KMS-11 (cell line): ENCODE measurements around the gene TGM3.

Source experiments
- H2AFZ ChIP-seq: fragments of 200-600 bp; sonication (generic); 2 replicates; pipeline ENCODE4 v1.6.1; 2016; ENCODE audit warnings: antibody characterized with exemption, mixed run types, low read depth
- H3K27ac ChIP-seq: fragments of 200-600 bp; sonication (generic); 2 replicates; pipeline ENCODE4 v1.6.1; 2016; ENCODE audit warnings: mild to moderate bottlenecking, mixed run types
- H3K27me3 ChIP-seq: fragments of 200-600 bp; sonication (generic); 2 replicates; pipeline ENCODE4 v1.6.1; 2017; ENCODE audit warnings: mild to moderate bottlenecking, low read depth, mixed run types, moderate library complexity; ENCODE audit not compliant: insufficient read depth
- H3K36me3 ChIP-seq: fragments of 200-600 bp; sonication (generic); 2 replicates; pipeline ENCODE4 v1.6.1; 2017; ENCODE audit warnings: mild to moderate bottlenecking, mixed run types; ENCODE audit not compliant: insufficient read depth
- H3K4me1 ChIP-seq: fragments of 200-600 bp; sonication (generic); 2 replicates; pipeline ENCODE4 v1.6.1; 2016; ENCODE audit warnings: mild to moderate bottlenecking, low read depth, mixed run types; ENCODE audit not compliant: poor library complexity, severe bottlenecking
- H3K4me2 ChIP-seq: fragments of 200-600 bp; sonication (generic); 2 replicates; pipeline ENCODE4 v1.7.0; 2016; ENCODE audit warnings: mild to moderate bottlenecking, mixed run types
- H3K4me3 ChIP-seq: fragments of 200-600 bp; sonication (generic); IDR thresholded peaks from 2 replicates; pipeline ENCODE4 v1.6.1; 2017; ENCODE audit warnings: low read depth, low read length, mixed read lengths; ENCODE audit not compliant: insufficient read depth
- H3K79me2 ChIP-seq: fragments of 200-600 bp; sonication (generic); 2 replicates; pipeline ENCODE4 v1.6.1; 2016; ENCODE audit warnings: low read depth, mixed run types; ENCODE audit not compliant: insufficient read depth
- H3K9ac ChIP-seq: fragments of 200-600 bp; sonication (generic); 2 replicates; pipeline ENCODE4 v1.6.1; 2016; ENCODE audit warnings: mild to moderate bottlenecking, mixed run types
- H4K20me1 ChIP-seq: fragments of 200-600 bp; sonication (generic); 2 replicates; pipeline ENCODE4 v1.6.1; 2016; ENCODE audit warnings: mild to moderate bottlenecking, mixed run types; ENCODE audit not compliant: insufficient read depth
- CTCF ChIP-seq: fragments of 200-600 bp; sonication (generic); conservative IDR thresholded peaks from 2 replicates; pipeline ENCODE4 v1.6.1; 2017; ENCODE audit warnings: low read depth, mild to moderate bottlenecking, antibody characterized with exemption, low read length, moderate library complexity, mixed read lengths

The TGM3 gene

GRCh38 chr20:2259731-2260130 lies 36.1 kb upstream of the TGM3 start:
- no peaks in the 10 kb centered on the region for H3K79me2 ChIP-seq
- no peak overlapping the region for H2AFZ ChIP-seq
- H3K27ac ChIP-seq, result no peak overlapping the region
- H3K27me3 ChIP-seq, result no peaks in the 10 kb centered on the region
- no peaks in the 10 kb centered on the region for H3K4me1 ChIP-seq
- H3K4me3 ChIP-seq, result no peak overlapping the region
- H3K36me3 ChIP-seq, result no peaks in the 10 kb centered on the region
- H3K9ac ChIP-seq, result no peak overlapping the region
- no peak overlapping the region for H3K4me2 ChIP-seq
- no peaks in the 10 kb centered on the region for H4K20me1 ChIP-seq
- TF ChIP-seq CTCF, result no peak

- H3K27me3 ChIP-seq, result no peaks in the 10 kb centered on the region
- H3K4me3 ChIP-seq, result no peak overlapping the region
- H3K27ac ChIP-seq, result no peak overlapping the region
- H4K20me1 ChIP-seq, result no peaks in the 10 kb centered on the region
- no peak overlapping the region for H3K9ac ChIP-seq
- H3K4me2 ChIP-seq, result no peak overlapping the region
- H3K36me3 ChIP-seq, result no peaks in the 10 kb centered on the region
- H3K4me1 ChIP-seq, result no peaks in the 10 kb centered on the region
- TF ChIP-seq CTCF, result no peak
- no peak overlapping the region for H2AFZ ChIP-seq
- no peaks in the 10 kb centered on the region for H3K79me2 ChIP-seq
Observed at GRCh38 chr20:2260250-2260649, 35.6 kb upstream of the TGM3 start.

GRCh38 chr20:2261046-2261485 lies 34.7 kb upstream of the TGM3 start:
- Histone ChIP-seq H3K9ac (no peak overlapping the region), H3K79me2 (no peaks in the 10 kb centered on the region), H3K27ac (no peak overlapping the region), H2AFZ (no peak overlapping the region), H3K4me3 (no peak overlapping the region), H3K36me3 (no peaks in the 10 kb centered on the region), H3K27me3 (no peaks in the 10 kb centered on the region), H4K20me1 (no peaks in the 10 kb centered on the region), H3K4me2 (no peak overlapping the region), H3K4me1 (no peaks in the 10 kb centered on the region)
- TF ChIP-seq CTCF, result no peak

GRCh38 chr20:2261629-2262028 lies 34.2 kb upstream of the TGM3 start:
- H3K36me3 ChIP-seq, result no peaks in the 10 kb centered on the region
- H3K27ac ChIP-seq, result no peak overlapping the region
- H2AFZ ChIP-seq, result no peak overlapping the region
- TF ChIP-seq CTCF, result no peak
- H3K4me3 ChIP-seq, result no peak overlapping the region
- no peaks in the 10 kb centered on the region for H3K79me2 ChIP-seq
- H3K9ac ChIP-seq, result no peak overlapping the region
- no peaks in the 10 kb centered on the region for H4K20me1 ChIP-seq
- H3K4me1 ChIP-seq, result no peaks in the 10 kb centered on the region
- no peaks in the 10 kb centered on the region for H3K27me3 ChIP-seq
- no peak overlapping the region for H3K4me2 ChIP-seq
